Calu3 (cell line): Measurements from ENCODE around the gene EVC2. TPM values are rescaled to one million over a fixed set of nuclear protein-coding genes. Genes with fewer than 3 reads are reported as not detected.

Experiments
- BruUV-seq: library from RNA; stranded (reverse); fragments of 400-500 nt; replicated peaks from 2 replicates; lab custom pipeline; 2021; lab: Mats Ljungman, UMichigan
- CTCF ChIA-PET: fragments of 300-600 bp; sonication (Branson Sonifier 250); formaldehyde crosslinking; loops from one replicate; lab custom pipeline; 2022; ENCODE audit warnings: antibody characterized with exemption; lab: Charles Lee
- DNase-seq: peaks from one replicate; pipeline ENCODE4 v3.0.0; 2022
- H3K27ac Mint-ChIP-seq: one replicate; pipeline ENCODE4 v1.8.0; 2022; ENCODE audit warnings: mixed read lengths; ENCODE audit not compliant: unreplicated experiment
- H3K27me3 Mint-ChIP-seq: one replicate; pipeline ENCODE4 v1.8.0; 2022; ENCODE audit warnings: mixed read lengths; ENCODE audit not compliant: unreplicated experiment
- H3K36me3 Mint-ChIP-seq: one replicate; pipeline ENCODE4 v1.8.0; 2022; ENCODE audit warnings: mild to moderate bottlenecking, moderate library complexity, mixed read lengths; ENCODE audit not compliant: insufficient read depth, unreplicated experiment
- H3K4me1 Mint-ChIP-seq: one replicate; pipeline ENCODE4 v1.8.0; 2022; ENCODE audit warnings: mild to moderate bottlenecking, low read depth, mixed read lengths; ENCODE audit not compliant: unreplicated experiment
- H3K4me3 Mint-ChIP-seq: one replicate; pipeline ENCODE4 v1.8.0; 2022; ENCODE audit warnings: mild to moderate bottlenecking, low read depth, moderate library complexity, mixed read lengths; ENCODE audit not compliant: unreplicated experiment
- H3K9me3 Mint-ChIP-seq: one replicate; pipeline ENCODE4 v1.8.0; 2022; ENCODE audit warnings: low read depth, mixed read lengths; ENCODE audit not compliant: unreplicated experiment
- CTCF ChIP-seq: fragments of 200-600 bp; IDR thresholded peaks from one replicate; pipeline ENCODE4 v1.8.0; 2022; ENCODE audit warnings: antibody characterized with exemption; ENCODE audit not compliant: unreplicated experiment
- intact Hi-C: fragments of 100-400 bp; cut with micrococcal nuclease; formaldehyde crosslinking; loops from one replicate; pipeline ENCODE4 v1.10.0; 2022; ENCODE audit not compliant: unreplicated experiment
- total RNA-seq: library from RNA; stranded (reverse); gene quantifications from 2 replicates; pipeline ENCODE4 v1.2.3, GENCODE V29; 2022

The EVC2 gene
- total RNA-seq, 1 experiment from 2014 or later = not detected

GRCh38 chr4:5622596-5622995 lies 85.8 kb downstream of the EVC2 start:
- DNase-seq = no peak
- Mint-ChIP-seq H3K27me3 (no peaks in the 10 kb centered on the region), H3K36me3 (no peaks in the 10 kb centered on the region), H3K9me3 (peaks cover 7% of the 10 kb centered on the region), H3K4me1 (no peaks in the 10 kb centered on the region), H3K4me3 (no peak overlapping the region), H3K27ac (no peak overlapping the region)
- no peak for TF ChIP-seq CTCF
- intact Hi-C loops = no loop called here
- no TSS peak for BruUV-seq
- CTCF ChIA-PET = no interaction called here

- no peak overlapping the region for H3K4me3 Mint-ChIP-seq
- BruUV-seq = no TSS peak
- TF ChIP-seq CTCF = no peak
- intact Hi-C loops = no loop called here
- no peaks in the 10 kb centered on the region for H3K27me3 Mint-ChIP-seq
- DNase-seq = no peak
- H3K9me3 Mint-ChIP-seq = peaks cover 2% of the 10 kb centered on the region
- H3K4me1 Mint-ChIP-seq = no peaks in the 10 kb centered on the region
- CTCF ChIA-PET = no interaction called here
- H3K27ac Mint-ChIP-seq = no peak overlapping the region
- no peaks in the 10 kb centered on the region for H3K36me3 Mint-ChIP-seq
Measured at GRCh38 chr4:5619913-5620625, 88.3 kb downstream of the EVC2 start.

DNA sequence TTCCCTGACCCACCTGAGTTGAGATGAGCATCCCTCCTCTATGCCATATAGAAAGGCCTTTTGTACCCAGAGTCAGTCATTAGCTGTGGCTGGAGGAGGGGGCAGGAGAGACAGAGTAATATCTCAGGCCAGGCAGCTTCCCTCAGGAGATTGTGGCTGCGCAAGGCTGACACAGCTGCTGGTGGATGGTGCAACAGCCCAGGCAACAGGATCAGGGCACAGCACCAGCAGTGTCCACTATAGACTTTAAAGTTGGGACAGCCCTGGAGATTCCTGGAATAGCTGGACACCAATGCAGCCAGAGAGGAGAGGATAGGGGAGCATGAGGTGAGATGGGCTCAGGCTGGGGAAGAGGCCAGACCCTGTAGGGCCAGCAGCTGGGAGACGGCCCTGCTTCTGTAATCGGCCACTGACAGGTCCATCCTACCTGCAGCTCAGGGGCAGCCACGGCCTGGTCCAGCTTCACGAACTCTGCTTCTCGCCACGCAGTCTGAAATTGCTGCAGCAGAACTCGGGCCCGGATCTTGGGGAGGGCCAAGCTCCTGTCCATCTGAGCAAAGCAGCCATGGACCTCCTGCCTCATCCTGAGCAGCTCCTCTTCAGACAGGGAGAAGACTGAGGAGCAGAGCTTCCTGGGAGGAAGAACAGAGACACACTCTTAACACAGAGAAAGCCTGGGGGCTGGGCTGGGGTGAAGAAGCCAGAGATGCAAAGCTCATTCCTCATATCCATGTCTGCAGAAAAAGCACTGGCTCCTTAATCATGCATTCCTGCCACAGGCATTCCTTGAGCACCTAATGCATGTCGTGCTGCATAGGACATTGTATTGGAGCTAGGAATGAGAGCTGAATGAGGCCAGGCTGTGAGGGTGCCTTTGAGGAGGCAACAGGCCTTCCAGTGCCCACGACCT lies 90.1 kb downstream of the EVC2 start:
- no peak overlapping the region for H3K4me3 Mint-ChIP-seq
- H3K27ac Mint-ChIP-seq = no peak overlapping the region
- DNase-seq = no peak
- CTCF ChIA-PET = no interaction called here
- no peaks in the 10 kb centered on the region for H3K27me3 Mint-ChIP-seq
- intact Hi-C loops = no loop called here
- no peaks in the 10 kb centered on the region for H3K4me1 Mint-ChIP-seq
- peaks cover 5% of the 10 kb centered on the region for H3K9me3 Mint-ChIP-seq
- no peaks in the 10 kb centered on the region for H3K36me3 Mint-ChIP-seq
- no TSS peak for BruUV-seq
- no peak for TF ChIP-seq CTCF

DNA sequence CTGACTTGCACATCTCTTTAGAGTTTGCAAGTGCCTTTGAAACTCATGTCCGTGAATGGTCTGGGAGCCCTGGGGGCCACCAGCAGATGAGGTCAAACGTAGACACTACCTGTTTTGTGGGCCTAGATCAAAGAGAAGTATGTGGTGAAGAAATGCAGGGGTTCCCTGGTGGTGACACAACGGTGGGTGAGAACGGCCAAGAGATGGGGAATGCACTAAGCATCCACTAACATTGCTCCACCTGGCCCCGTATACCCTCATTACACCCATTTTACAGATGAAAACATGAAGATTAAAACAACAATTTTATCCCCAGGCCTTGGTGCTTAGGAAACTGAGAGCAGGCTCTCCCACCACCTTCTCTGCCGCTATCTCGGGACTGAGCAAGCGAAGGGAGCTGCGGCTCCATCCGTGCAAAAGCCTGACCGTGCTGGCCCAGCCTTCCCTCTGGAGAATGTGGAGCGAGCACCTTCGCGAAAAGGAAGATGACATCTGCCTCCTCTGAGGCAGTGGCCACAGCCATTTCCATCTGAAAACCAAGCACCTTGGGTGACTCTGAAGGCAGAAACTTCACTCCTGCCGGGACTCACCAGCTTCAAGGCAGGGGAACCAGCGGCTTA lies 91.9 kb downstream of the EVC2 start:
- no peaks in the 10 kb centered on the region for H3K36me3 Mint-ChIP-seq
- no TSS peak for BruUV-seq

More for the DNA sequence above, 91.9 kb downstream of the EVC2 start:
- CTCF ChIA-PET = no interaction called here
- intact Hi-C loops = no loop called here
- Mint-ChIP-seq H3K4me1 (no peaks in the 10 kb centered on the region), H3K9me3 (peaks cover 10% of the 10 kb centered on the region), H3K4me3 (no peak overlapping the region), H3K27me3 (no peaks in the 10 kb centered on the region), H3K27ac (no peak overlapping the region)
- TF ChIP-seq CTCF = no peak
- DNase-seq = no peak
